Measurements from ENCODE around the gene GALNT4.
A peak's percentile ranks its signal among the peaks of the same experiment; 100 is the strongest.

Gene GALNT4

DNA sequence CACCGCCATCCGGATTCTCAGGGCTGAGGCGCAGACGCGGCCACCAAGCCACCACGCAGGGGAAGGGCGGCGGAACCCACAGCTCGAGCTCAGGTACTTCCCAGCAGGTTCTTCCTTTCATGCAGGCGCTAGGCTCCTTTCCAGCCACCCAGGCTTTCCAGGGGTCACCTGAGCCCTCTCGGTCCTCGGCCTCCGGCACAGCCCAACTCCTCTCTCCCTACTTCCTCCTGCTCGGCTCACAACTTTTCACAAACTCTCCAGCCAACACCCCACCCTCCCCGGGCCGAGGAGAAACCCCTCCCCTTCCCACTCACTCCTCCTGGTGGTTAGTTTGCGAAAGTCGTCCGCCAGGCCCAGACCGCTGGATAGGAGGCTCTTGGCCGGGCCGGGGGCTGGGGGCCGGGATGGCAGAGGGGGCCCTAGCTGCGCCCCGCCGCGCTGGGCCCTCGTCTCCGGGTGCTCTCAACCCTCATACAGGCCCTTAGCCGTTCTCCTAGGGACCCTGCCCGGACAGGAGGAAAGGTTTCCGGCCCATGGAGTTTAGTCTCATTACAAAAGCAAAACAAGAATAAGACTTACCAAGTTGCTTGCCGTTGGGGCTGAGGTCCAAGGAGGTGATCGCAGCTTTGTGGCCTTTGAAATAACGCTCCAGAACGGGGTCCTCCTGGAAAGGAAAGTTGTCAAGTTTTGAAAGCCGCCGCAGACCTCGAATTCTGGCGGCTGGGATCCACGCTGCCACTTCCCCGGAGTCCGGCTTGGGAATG is at the start of gene GALNT4:
Gene GALNT4 (minus strand): TSS at position 256 of the 764 bp plus-strand sequence. CDS start 247 bp downstream, at position 9.
- DNase-seq (ENCODE audit: low read depth in 2 of 2): peak; percentile 89 to 90
- TF ChIP-seq, protein P1, sequence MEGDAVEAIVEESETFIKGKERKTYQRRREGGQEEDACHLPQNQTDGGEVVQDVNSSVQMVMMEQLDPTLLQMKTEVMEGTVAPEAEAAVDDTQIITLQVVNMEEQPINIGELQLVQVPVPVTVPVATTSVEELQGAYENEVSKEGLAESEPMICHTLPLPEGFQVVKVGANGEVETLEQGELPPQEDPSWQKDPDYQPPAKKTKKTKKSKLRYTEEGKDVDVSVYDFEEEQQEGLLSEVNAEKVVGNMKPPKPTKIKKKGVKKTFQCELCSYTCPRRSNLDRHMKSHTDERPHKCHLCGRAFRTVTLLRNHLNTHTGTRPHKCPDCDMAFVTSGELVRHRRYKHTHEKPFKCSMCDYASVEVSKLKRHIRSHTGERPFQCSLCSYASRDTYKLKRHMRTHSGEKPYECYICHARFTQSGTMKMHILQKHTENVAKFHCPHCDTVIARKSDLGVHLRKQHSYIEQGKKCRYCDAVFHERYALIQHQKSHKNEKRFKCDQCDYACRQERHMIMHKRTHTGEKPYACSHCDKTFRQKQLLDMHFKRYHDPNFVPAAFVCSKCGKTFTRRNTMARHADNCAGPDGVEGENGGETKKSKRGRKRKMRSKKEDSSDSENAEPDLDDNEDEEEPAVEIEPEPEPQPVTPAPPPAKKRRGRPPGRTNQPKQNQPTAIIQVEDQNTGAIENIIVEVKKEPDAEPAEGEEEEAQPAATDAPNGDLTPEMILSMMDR (IDR thresholded peaks at IDR 0.05; ENCODE audit: low read depth, low read length): peak; percentile 76
- peak within 1 kb of the TSS; percentile 88 to 98 for H3K4me3 ChIP-seq (replicated peaks in 1 of 2; ENCODE audit: low read depth in 2 of 2, low read length in 2 of 2)

DNA sequence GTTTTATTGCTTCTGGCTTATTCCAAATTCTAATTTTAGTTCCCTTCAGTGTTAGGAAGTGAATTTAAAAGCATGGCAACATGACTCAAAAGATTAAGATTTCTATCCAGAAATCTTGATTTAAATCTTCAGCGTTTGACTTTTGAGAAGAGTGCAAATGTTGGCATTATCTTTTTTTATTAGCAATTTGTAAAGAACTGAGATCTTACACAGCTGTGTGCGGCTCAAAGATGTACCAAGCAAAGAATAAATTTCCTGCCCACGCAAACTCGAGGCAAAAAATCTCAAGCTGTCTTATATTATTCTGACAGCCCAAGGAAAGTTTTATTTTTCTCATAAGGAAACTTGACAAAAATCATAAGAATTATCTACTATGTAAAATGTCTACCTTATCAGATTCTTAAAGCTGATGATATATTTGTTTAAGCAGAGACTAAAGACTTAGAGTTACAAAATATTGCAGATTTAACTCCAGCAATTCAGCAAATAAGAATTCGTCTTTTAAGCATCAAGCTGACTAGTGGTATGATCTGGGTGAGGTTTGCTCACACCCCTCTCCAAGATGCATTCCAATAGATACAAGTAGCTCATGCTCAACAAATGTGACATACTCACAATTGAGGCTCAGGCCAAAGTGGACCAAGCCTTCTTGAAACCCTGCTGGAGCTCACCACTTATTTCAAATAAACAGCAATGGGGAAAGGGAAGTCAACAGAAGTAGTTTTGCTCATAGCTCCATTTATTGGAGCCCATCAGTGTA is 48.6 kb upstream of the GALNT4 start:
- no peak for DNase-seq (ENCODE audit: low read depth in 2 of 2)
- H3K4me3 ChIP-seq (replicated peaks in 1 of 2; ENCODE audit: low read depth in 2 of 2, low read length in 2 of 2): no peak overlapping the region
- TF ChIP-seq, protein P1 (IDR thresholded peaks at IDR 0.05; ENCODE audit: low read depth, low read length): no peak

DNA sequence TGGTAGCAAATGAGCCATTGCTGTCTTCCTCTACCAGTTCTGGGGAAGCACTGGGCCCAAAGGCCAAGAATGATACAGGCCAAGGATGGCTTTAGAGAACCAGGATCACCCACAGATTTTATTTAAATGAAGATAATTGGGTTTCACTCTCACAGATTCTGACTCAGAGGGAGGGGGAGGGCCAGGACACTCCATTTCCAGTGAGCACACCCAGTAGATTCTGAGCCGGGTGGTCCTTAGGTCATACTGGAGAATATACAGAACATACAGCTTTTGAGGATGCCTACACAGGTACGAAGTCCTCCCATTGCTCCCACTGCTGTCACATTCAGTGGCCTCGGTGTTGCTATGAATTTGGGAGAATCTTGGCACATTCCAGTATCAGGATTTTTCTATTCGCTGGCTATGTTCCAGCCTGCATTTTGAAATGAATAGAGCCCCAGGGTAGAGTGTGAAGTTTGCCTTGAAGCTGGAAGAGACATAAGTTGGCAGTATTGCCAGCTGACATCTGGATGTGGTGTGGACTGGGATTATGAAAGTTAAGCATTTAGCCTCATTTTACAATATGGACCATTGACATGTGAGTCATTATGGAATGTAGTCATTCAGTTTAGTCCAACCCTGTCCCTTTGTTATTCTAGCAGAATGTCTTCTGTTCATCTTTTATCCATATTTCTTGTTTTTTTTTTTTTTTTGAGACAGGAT is 47.0 kb upstream of the GALNT4 start:
- TF ChIP-seq, protein P1 (IDR thresholded peaks at IDR 0.05; ENCODE audit: low read depth, low read length): no peak
- DNase-seq (ENCODE audit: low read depth in 2 of 2): peak; percentile 61

DNA sequence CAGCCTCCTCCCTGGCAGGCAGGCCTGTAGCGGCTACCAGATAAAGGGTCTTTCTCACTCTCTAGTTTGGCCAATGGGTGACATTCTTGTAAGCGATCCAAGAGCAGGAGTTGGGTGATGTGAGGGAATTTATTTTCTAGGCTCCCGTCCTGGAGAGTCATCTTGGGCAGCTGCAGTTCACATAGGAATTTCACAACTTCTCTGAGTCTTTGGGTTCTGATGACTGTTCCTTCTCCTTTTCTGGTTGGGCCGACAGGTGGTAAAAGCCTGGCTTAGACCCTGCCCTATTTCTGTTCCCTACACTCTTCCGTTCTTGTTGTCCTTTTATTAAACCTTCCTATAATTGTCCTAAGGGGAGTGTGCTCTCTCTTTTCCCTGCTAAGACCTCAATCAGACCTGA is 43.9 kb upstream of the GALNT4 start:
- TF ChIP-seq, protein P1 (IDR thresholded peaks at IDR 0.05; ENCODE audit: low read depth, low read length): no peak
- DNase-seq (ENCODE audit: low read depth in 2 of 2): no peak
- H3K4me3 ChIP-seq (replicated peaks in 1 of 2; ENCODE audit: low read depth in 2 of 2, low read length in 2 of 2): no peak overlapping the region

More for the DNA sequence above, 47.0 kb upstream of the GALNT4 start:
- no peak overlapping the region for H3K4me3 ChIP-seq (replicated peaks in 1 of 2; ENCODE audit: low read depth in 2 of 2, low read length in 2 of 2)

DNA sequence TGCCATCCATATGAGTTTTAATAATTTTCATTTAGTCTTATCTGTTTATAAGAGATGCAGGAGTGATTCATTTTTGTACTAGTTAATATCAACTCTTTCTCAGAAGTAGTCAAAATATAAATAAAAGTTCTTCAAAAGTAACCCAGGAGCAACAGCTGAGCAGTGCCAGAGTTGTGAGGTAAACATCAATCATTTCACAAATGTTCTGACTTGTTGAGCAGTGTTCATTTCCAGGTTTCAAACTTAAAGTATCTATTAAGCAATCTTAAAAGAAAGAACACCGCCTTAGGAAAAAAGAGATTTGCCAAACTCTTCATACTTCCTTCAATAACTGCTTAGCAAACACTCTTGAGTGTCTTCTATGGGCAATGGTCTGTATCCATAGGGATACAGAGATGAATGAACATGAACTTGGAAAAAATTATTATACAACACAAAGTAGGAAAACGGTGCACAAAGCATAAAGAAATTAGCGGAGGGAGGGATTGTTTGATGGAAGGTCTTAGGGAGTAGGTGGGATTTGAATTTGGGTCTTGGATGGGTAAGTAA is 43.2 kb upstream of the GALNT4 start:
- no peak for DNase-seq (ENCODE audit: low read depth in 2 of 2)
- H3K4me3 ChIP-seq (replicated peaks in 1 of 2; ENCODE audit: low read depth in 2 of 2, low read length in 2 of 2): no peak overlapping the region
- TF ChIP-seq, protein P1 (IDR thresholded peaks at IDR 0.05; ENCODE audit: low read depth, low read length): no peak

DNA sequence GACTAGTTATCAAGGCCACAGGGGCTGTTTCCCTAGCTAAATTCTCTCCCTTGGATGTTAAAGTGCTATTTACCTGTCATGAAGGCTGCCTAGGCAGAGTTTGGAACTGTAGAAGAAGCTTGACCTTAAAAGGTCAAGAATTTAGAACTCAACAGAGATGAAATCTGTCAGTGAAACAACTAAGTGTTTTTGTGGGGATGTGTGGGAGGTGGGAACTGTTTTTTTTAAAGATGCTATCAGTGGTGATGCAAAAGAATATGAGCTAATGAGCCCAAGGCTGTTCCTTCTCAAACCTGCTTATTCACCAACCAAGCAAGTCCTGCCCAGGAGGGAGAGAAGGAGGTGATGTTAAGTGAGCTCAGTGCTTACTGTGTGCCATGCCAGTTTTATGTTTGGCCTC is 42.0 kb upstream of the GALNT4 start:
- no peak overlapping the region for H3K4me3 ChIP-seq (replicated peaks in 1 of 2; ENCODE audit: low read depth in 2 of 2, low read length in 2 of 2)
- TF ChIP-seq, protein P1 (IDR thresholded peaks at IDR 0.05; ENCODE audit: low read depth, low read length): no peak
- peak; percentile 34 to 38 for DNase-seq (ENCODE audit: low read depth in 2 of 2)
